HG02623 (cell line): ENCODE results near the gene GTSE1.

Source experiments
- ATAC-seq: cut with Tn5 transposase; IDR thresholded peaks from one replicate; pipeline ENCODE4 v1.9.1; 2021; ENCODE audit warnings: moderate library complexity; ENCODE audit not compliant: unreplicated experiment

GTSE1 gene

DNA sequence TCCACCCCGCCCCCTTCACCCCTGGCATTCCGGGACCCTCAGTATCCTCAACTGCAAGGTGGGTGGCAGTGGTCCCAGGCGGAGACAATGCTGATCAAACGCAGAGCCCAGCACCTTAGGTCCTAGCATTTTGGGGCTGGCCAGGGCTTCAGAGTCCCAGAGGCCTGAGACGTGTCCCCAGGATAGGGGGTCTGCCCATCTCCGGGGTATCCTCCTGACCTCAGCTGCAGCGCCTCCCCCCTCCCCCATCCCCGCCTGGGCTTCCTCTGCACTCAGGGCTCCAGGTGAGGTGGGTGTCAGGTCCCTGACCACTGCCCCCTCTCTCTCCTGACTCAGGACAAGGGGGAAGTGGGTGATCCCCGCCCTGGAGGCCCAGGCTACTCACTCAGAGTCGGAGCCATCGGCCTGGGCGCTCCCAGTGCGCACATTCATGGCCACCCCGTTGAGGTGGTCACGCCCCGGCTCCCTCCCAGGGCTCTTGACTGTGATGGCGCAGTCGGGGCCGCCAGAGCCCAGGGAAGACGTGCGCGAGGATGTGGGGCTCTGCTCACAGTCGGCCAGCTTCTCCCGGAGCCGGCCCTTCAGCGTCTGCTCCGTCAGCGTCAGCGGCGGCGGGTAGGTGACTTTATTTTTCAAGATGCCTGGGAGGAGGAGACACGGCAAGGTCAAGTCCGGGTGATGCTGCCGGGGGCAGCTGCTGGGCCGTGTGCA, 67.1 kb downstream of the GTSE1 start:
- no peak for ATAC-seq

DNA sequence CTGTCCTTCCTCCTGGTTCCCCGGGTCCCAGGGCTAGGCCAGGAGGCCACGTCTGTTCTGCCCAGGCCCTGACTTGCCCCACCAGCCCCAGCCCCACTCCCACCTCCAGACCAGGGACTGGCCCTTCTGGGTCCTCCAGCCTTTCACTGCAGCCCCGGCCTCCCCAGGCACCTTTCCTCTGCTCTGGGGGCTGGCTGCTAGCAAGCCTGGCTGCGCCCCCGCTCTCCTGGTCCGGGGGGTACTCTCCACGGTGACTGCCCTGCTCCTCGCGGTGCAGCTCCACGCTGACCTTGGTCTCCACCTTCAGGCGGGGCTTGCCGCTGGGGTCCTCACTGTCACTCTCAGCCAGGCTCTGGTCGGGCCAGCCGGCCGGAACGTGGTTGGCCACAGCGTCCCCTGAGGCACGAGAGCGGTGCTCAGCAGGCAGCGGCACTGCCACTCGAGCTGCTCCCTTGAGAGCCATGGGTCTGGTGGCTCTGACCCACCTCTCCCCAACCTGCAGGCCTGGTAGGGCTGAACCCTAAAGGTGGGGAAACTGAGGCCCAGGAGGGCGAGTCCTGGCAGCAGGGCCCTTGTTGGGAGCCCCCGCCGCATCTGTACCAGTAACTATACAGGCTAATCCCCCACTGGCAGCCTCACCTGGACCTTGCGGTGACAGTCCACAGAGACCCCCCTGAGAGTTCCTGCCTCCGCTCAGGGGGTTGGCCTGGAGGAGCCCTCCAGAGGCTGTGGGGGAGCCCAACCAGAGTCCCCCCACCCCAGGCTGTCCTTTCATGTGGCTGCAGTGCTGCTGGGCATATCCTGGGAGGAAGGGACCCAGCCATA, 67.9 kb downstream of the GTSE1 start:
- ATAC-seq: no peak

DNA sequence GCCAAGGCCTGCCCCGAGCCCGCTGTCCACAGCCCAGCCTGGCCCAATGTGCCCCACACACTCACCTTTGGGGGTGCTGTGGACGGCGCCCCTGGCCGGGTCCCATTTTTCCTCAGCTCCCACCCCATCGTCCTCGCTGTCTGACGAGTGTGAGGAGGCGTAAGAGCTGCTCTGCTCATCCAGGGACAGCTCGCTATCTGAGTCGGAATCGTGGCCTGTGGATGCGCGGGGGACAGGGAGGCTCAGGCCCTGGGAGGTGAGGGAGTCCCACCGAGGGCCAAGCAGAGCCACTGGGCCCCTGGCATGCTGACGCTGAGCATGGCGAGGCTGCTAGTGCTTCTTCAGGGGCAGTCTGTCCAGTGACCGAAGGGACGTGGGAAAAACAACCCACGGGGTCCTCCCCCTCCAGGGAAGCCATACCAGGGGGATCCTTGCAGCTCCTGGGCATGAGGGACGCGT, 68.5 kb downstream of the GTSE1 start:
- no peak for ATAC-seq

DNA sequence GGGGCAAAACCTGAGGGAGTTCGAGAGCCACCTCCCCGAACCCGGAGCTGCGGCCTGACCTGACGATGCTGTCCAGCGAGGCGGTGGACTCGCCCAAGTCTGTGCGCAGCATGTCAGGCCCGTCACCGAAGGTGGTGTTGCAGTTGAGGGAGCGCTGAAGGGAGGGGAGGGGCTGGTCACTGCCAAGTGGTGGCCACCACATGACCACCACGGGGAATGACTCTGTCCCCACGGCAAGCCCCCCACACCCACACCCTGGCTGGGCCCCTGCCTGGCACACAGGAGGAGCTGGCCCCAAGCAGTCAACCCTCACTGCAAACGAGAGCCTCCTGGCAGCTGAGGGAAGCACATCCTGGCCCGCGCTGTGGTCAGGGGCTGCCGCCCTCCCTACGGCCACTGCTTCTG, 69.7 kb downstream of the GTSE1 start:
- ATAC-seq: no peak

DNA sequence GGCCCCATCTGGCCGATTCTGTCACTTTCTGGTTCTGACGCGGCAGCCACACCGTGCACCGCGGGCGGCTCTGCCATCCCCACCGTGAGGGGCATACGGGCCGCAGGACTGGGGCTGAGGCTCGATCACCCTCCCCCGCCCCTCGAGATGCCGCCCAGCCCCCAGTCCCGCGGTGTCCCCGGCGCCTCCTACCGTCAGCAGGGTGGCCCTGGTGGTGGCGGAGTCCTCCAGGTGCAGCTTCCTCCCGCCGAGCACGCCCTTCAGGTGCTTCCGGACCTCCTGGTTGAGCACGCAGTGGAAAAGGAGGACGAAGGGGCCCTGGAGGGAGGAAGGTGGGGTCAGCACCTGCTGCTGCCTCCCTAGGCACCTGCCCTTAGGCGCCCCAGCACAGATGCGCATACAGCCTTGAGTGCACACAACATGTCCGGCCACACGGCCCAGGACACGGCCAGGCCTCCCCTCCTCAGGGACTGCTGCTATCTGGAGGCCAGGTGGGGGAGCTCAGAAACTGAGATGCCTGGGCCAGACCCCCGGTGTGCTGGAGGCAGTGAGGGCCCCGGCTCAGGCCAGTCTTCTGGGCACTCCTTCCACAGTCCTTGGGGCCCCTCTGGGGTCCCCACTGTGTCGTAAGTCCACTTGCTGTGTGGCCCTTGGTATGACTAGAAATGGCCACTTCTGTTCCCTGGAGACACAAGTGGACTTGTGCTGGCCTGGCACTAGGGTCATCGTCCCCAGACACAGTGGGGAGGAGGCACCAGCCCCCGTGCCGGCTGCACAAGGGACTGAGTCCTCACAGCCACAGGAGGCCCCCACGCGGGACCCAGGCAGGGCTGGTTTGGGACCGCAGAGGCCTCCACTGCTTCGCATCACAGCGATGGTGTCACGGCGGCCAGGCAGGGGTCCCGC, 70.4 kb downstream of the GTSE1 start:
- no peak for ATAC-seq

DNA sequence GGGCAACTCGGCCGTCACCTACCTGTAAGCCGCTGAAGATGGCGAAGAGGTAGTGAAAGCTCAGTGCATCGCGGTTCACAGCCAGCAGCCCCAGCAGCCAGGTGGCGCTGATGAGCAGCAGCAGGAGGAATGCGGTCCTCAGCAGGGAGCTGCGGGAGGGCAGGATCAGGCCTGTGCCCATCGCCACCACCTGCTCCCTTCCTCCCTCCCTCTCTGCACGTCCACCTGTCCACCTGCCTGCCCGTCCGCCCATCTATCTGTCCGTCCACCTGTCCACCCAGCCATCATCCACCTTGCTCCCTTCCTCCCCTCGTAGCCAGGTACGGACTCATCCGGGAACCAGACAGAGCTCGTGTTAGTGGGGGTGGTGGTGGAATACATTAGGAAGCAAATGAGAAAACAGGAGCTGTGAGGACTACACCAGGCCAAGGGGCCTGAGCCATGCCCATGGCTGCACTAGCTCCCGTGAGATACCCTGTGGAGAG, 71.1 kb downstream of the GTSE1 start:
- ATAC-seq: no peak

DNA sequence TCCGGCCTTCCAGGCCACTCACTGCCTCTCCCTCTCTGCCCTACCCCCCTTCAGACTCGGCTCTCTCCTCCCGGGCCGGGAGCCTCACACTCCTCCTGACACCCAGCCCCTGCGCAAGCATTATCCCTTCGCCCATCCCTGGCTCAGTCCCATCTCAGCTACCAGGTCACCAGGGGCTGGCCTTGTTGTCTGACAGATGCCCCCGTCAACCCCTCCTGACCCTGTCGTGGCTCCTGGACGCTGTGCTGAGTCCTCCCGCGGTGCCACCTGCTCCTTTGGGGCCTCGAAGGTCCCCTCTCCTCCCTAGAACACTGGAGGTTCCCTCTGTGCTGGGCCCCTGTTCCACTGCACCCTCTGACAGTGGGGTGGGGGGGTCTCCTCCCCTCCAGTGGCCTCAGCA, 71.8 kb downstream of the GTSE1 start:
- no peak for ATAC-seq

DNA sequence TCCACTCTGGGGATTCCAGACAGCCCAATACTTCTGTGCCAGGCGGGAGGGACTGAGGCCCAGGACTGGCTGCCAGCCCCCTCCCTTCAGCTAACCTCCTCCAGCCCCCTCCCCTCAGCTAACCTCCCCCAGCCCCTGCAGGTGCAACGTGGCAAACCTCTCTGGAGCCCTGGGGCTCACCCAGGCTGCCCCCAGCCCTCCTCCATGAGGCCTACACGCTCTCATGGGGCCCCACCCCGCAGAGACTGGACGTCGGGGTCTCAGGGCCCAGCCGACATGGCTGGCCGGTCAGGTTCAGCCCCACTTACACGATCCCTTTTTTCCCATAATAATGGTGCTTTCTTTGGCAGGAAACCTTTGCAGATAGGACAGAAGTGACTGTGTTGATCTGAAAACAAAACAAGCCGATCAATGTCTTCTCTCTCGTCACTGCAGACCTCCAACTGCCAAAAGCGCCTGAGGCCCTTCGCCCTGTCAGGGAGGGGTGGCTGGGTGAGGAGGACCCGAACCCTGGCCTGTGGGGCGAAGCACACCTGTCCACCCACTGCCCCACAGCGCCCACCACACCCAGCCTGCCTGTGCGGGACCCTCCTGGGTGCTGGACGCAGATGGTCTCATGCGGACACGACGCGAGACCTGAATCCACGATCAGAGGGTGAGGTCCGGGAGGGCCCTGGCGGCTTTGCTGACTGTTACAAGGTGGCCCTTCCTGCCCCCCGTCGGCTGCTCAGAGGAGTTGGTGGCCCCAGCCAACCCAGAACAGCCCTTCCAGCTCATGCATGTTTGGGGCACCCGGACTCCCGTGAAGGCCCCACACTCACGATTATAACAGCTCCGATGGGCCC, 72.4 kb downstream of the GTSE1 start:
- ATAC-seq: no peak

DNA sequence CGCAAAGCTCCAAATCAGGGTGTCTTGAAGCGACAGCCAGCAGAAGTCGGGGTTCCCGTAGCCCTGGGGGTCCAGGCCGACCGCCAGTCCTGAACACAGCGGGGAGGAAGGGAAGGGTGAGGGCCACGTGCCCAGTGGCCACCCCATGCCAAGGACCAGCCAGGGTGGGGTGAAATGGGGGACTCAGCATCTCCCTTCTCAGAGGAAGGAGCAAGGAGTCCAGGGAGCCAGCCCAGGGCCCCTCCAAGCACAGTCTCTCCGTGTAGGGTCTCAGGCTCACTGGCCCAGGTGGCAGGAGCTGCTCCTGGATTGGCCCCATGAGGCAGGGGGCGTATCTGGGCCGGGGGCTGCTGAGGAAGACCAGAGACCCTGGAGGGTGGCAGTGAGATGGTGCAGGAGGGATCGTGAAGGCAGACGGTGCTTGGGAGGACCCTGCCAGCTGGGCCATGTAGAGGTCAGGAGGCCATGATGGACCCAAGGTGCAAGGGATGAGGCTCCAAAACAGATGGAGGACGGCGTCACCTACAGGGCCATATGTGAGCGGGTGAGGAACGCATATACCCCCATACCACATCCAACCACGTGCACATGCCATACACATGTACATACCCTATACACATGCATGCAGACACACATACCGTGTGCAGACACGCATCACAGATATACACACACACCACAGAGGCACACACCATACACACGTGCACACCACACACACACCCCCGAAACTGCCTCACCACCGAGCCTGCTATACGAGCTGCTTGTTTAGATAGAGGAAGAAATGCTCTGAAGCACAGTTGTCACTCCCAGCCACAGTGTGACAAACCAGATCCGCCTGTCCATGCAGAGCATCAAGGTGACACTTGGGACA, 73.3 kb downstream of the GTSE1 start:
- ATAC-seq: no peak

DNA sequence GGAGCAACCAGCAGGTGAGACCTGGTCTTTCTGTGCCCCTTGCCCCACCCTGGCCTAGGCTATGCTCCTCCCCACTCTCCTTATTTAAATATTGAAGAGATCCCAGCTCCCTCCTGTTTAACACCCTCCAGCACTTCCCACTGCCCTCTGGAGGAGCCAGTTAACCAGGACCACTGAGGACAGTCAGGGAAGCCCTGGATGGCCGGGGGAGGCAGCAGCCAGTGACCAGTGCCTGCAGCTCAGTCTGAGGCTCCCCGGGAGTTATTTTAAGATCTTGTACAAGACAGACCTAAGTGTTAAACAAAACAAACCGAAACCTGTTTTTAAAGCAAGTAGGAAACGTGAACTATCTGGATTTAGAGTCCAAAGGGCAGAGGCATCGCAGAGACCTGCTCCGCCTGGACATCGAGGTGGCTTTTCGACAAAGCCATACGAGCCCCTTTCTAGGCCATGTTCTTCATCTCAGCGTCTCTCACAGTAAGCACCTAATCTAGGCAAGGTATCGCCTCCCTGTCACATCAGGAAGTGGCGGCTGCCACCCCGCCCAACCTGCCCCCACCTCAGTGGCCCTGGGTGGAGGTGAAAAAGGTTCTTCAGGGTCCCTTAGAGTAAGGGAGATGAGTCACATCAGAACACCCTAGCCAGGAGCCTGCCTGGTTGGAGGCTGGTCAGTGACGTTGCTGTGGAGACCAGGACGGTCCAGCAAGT, 74.1 kb downstream of the GTSE1 start:
- no peak for ATAC-seq

DNA sequence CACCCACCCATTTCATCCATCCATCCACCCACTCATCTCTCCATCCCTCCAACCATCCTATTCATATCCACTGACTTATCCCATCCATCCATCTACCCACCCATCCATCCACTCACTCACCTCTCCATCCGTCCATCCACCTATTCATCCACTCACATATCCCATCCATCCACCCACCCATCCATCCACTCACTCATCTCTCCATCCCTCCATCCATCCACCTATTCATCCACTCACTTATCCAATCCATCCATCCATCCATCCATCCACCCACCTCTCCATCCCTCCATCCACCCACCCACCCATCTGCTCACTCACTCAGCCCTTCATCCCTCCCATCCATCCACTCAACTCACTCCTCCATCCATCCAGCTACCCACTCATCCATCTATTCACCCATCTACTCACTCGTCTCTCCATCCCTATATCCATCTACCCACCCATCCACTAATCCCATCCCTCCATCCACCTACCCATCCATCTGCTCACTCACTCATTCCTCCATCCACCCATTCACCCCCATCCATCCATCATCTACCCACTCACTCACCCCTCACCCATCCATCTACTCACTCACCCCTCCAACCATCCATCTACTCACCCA, 75.1 kb downstream of the GTSE1 start:
- ATAC-seq: no peak

DNA sequence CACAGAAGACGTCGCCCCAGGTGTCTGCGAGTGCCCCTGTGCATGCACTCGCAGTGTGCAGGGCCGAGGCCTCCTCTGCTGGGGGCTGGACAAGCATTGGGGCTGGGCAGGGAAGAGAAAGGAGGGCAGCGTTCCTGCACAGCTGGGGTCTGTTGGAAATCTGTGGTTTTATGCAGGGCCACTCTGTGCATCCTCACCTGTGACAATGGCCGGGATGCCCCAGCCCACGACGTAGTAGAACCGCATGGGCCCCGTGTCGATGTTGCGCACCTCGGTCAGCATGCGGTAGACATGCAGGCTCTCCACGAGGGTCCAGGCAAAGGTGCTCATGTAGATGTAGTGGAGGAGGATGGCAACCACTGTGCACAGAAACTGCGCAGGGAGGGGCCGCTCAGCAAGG, 76.0 kb downstream of the GTSE1 start:
- ATAC-seq: no peak

DNA sequence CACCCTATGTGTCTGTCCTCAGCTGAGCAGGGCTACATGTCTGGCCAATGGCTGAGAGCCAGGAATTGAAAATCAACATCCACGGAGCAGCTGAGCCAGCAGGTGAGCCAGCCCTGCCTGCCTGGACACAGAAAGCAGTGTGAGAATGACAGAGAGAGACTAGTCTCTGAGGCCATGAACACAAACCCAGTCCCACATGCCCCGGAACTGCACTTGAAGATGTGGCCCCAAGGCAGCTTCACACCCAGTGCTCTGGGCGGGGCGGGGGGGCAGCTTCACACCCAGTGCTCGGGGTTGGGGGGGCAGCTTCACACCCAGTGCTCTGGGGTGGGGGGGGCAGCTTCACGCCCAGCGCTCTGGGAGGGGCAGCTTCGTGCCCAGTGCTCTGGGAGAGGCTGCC, 76.5 kb downstream of the GTSE1 start:
- ATAC-seq: no peak

DNA sequence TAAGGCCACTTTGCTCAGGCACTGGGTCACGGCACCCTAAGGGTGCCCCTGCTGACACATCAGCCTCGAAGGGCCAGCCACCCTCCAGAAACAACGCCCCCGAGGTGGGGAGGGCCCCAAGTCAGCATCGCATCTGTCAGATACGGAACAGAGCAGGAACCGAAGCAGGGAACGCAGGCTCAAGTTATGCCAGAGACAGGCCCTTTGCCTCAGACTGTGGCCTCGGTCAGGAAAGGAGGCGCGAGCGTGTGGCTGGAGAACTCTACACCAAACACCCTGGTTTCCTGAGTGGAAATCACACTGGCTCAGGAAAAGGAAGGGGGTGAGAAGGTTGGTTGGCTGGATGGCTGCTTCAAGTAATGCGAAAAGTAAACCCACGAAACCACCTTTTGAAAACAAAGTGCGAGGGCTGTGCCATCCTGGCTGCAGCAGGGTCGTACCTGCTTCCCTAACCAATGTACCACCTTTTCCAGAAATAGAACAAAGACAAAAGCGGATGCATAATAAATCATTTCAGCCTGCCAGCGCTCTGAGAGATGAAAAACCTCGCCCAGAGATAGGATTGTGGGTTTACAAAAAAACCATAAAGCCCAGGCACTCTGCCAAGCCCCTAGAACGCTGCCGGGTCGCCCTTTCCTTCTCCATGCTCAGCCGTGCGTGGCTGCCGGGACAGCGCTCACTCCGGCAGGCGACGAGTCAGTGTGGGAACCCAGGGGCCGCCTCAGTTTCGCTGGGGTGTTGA, 77.4 kb downstream of the GTSE1 start:
- ATAC-seq: no peak

DNA sequence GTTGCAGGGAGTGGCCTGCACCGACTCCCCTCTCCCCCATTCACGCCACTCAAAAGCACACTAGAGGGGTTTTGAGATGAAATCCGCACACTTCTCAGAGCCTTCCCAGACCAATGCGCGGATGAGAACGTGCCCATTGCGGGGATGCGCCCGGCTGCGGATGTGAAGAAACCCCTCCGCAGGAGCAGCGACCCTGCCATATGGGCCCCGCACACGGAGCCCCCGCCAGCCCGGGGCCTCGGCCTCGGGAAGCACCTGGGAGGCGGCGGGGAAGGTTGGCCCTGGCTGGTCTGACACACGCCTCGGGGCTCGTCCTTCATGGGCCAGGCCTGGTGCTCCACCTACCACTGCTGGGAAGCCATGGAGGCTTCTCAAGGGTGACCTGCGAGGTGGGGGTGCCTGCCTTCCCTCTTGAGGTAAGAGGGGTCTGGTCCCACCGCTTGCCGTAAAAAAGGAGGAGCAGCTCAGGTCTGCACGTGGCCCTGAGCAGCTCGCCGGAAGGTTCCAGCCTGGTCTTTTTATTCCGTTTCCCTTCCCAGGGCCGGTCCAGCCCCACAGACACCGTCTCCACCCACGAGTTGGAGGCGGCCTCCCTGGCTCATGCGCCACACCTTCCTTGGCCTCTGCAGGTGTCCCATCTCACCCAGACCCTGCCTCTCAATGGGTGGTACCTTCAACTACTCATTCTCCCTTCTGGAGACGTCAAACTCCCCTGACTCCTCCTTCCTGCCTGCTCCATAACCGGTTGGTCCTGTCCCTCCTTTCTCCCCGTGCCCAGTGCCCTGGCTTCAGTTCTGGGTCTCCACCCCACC, 78.2 kb downstream of the GTSE1 start:
- no peak for ATAC-seq

DNA sequence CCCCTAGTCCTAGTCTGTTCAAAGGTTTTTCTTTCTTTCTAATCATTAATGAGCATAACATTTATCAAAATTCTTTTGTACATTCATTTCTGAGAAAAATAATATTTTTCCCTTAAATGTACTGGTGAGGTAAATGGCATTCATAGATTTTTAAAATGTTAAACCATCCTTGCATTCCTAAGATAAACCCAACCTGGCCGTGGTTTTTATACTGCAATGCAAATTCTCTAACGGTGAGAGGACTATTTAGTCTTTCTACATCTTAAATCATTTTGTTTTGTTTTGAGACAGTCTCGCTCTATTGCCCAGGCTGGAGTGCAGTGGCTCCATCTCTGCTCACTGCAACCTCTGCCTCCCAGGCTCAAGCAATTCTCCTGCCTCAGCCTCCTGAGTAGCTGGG, 79.4 kb downstream of the GTSE1 start:
- ATAC-seq: no peak
